K562 (cell line): ENCODE data around the gene IFI27L2. TPM values are rescaled to one million over a fixed set of nuclear protein-coding genes. Genes with fewer than 3 reads are reported as not detected.
A peak's percentile ranks its signal among the peaks of the same experiment; 100 is the strongest.

Experiments used
- BCL6 ChIP-seq: fragments of 250-450 bp; sonication (Bioruptor Pico); IDR thresholded peaks from 2 replicates; pipeline ENCODE4 v1.4.0; 2020
- BMI1 ChIP-seq: fragments of 150-350 bp; IDR thresholded peaks from 2 replicates; pipeline ENCODE4 v1.6.1; 2014; ENCODE audit warnings: low read length
- CEBPG ChIP-seq, 3 experiments: fragments of 200-800 bp in 1 of 3; sonication (Bioruptor generic) in 1 of 3; sonication (generic) in 1 of 3; formaldehyde crosslinking in 1 of 3; IDR thresholded peaks in 2 of 3; conservative IDR thresholded peaks in 1 of 3; 2 replicates each; pipeline versions ENCODE4 v1.6.1 to v1.8.0; 2016 to 2022; ENCODE audit warnings: missing compliant biosample characterization in 2 of 3, missing genetic modification characterization in 2 of 3, mild to moderate bottlenecking in 1 of 3, missing genetic modification reagents in 1 of 3
- CHD4 ChIP-seq: fragments of 200-600 bp; sonication (generic); IDR thresholded peaks from 3 replicates; pipeline ENCODE4 v1.6.1; 2012; ENCODE audit warnings: low read depth, mild to moderate bottlenecking, mixed read lengths, low read length, inconsistent platforms; ENCODE audit not compliant: insufficient read depth, insufficient replicate concordance, poor library complexity, severe bottlenecking
- CUX1 ChIP-seq: fragments of 200-800 bp; sonication (Bioruptor generic); IDR thresholded peaks from 2 replicates; pipeline ENCODE4 v1.6.1; 2016; ENCODE audit warnings: missing genetic modification characterization, missing compliant biosample characterization
- FOXK1 ChIP-seq: sonication (generic); formaldehyde crosslinking; IDR thresholded peaks from 2 replicates; pipeline ENCODE4 v1.8.0; 2022; ENCODE audit warnings: missing genetic modification reagents, mild to moderate bottlenecking, borderline replicate concordance
- FUS ChIP-seq: fragments of 200-400 bp; formaldehyde crosslinking; optimal IDR thresholded peaks from 2 replicates; pipeline ENCODE3; 2017; ENCODE audit warnings: low read depth, low read length
- HNRNPL ChIP-seq: fragments of 200-400 bp; formaldehyde crosslinking; IDR thresholded peaks from 2 replicates; pipeline ENCODE4 v1.6.1; 2017; ENCODE audit warnings: low read depth, mild to moderate bottlenecking, low read length
- MXD1 ChIP-seq: fragments of 250-450 bp; sonication (Bioruptor Pico); IDR thresholded peaks from 2 replicates; pipeline ENCODE4 v1.8.0; 2021; ENCODE audit warnings: borderline replicate concordance, mild to moderate bottlenecking, moderate library complexity; ENCODE audit not compliant: poor library complexity, severe bottlenecking
- PHTF2 ChIP-seq: fragments of 250-450 bp; sonication (Bioruptor Pico); IDR thresholded peaks from 2 replicates; pipeline ENCODE4 v1.5.0; 2021; ENCODE audit warnings: mild to moderate bottlenecking
- POLR2B ChIP-seq: fragments of 450-650 bp; IDR thresholded peaks from 2 replicates; pipeline ENCODE4 v1.6.1; 2018; ENCODE audit warnings: low read depth; ENCODE audit not compliant: partially characterized antibody
- RBM39 ChIP-seq: fragments of 200-400 bp; formaldehyde crosslinking; optimal IDR thresholded peaks from 2 replicates; pipeline ENCODE3; 2018; ENCODE audit warnings: low read depth, low read length
- SAFB ChIP-seq: fragments of 200-400 bp; formaldehyde crosslinking; IDR thresholded peaks from 2 replicates; pipeline ENCODE4 v1.6.1; 2017; ENCODE audit warnings: low read depth, low read length, borderline replicate concordance
- SRSF7 ChIP-seq: fragments of 200-400 bp; formaldehyde crosslinking; optimal IDR thresholded peaks from 2 replicates; pipeline ENCODE3; 2017; ENCODE audit warnings: mild to moderate bottlenecking, low read depth, low read length
- ZKSCAN8 ChIP-seq: fragments of 200-800 bp; sonication (Bioruptor generic); IDR thresholded peaks from 2 replicates; pipeline ENCODE4 v1.6.1; 2016; ENCODE audit warnings: missing genetic modification characterization, missing compliant biosample characterization
- ZNF12 ChIP-seq: sonication (generic); formaldehyde crosslinking; IDR thresholded peaks from 2 replicates; pipeline ENCODE4 v1.4.0; 2020; ENCODE audit warnings: mild to moderate bottlenecking, missing genetic modification reagents
- ZNF232 ChIP-seq: sonication (generic); formaldehyde crosslinking; IDR thresholded peaks from 2 replicates; pipeline ENCODE4 v1.8.0; 2022; ENCODE audit warnings: mild to moderate bottlenecking, missing genetic modification reagents
- polyA plus RNA-seq, 8 experiments: library from polyadenylated mRNA; depleted of rRNA in 4 of 8; stranded (reverse) in 5 of 8; unstranded in 3 of 8; fragments of >200 nt; fragmentation: Nextera tagmentation in 2 of 8; fragmentation: Illumina TruSeq in 1 of 8; extraction: Ambion mirVana in 2 of 8; extraction: Trizol in 1 of 8; gene quantifications; 2 replicates each; pipeline versions ENCODE4 v1.2.1 to v1.2.3, GENCODE V29; 2011 to 2014; ENCODE audit warnings: inconsistent platforms in 1 of 8, missing spikeins in 1 of 8
- total RNA-seq, 7 experiments: library from RNA; depleted of rRNA in 6 of 7; stranded (reverse); fragments of >200 nt in 6 of 7; fragmentation: Illumina TruSeq in 2 of 7; extraction: Trizol in 2 of 7; gene quantifications; 2 replicates each; pipeline versions ENCODE4 v1.2.1 to v1.2.3, GENCODE V29; 2011 to 2021; ENCODE audit warnings: low replicate concordance in 1 of 7
- TF ChIP-seq, protein P1 (sequence below): fragments of 250-450 bp; sonication (Bioruptor Pico); IDR thresholded peaks from 2 replicates; pipeline ENCODE4 v1.5.0; 2020; ENCODE audit warnings: mild to moderate bottlenecking

Gene IFI27L2
- total and polyA plus RNA-seq, 9 of the 15 experiments (the other 6 are each of a cell fraction or from before 2014, with no cell fraction given) = 1.0 to 9.3 (median 4.1) TPM

GRCh38 chr14:94080621-94081385 is 48.6 kb downstream of the IFI27L2 start, which contains the start of the genes DDX24 and IFI27L1 (continued):
- TF ChIP-seq, protein P1, sequence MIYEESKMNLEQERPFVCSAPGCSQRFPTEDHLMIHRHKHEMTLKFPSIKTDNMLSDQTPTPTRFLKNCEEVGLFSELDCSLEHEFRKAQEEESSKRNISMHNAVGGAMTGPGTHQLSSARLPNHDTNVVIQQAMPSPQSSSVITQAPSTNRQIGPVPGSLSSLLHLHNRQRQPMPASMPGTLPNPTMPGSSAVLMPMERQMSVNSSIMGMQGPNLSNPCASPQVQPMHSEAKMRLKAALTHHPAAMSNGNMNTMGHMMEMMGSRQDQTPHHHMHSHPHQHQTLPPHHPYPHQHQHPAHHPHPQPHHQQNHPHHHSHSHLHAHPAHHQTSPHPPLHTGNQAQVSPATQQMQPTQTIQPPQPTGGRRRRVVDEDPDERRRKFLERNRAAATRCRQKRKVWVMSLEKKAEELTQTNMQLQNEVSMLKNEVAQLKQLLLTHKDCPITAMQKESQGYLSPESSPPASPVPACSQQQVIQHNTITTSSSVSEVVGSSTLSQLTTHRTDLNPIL (CRISPR knock-in tag) = no peak
- TF ChIP-seq ZKSCAN8 (CRISPR knock-in tag) (no peak), FOXK1 (no peak), CEBPG (CRISPR knock-in tag; IDR thresholded peaks at IDR 0.05) (no peak), CEBPG (tag; conservative IDR thresholded peaks at IDR 0.05 in 1 of 2, IDR thresholded peaks at IDR 0.05 in 1 of 2) (no peak), PHTF2 (CRISPR knock-in tag) (no peak), BCL6 (no peak), MXD1 (CRISPR knock-in tag) (no peak), CHD4 (no peak), RBM39 (no peak), SRSF7 (no peak), HNRNPL (no peak), BMI1 (no peak), CUX1 (CRISPR knock-in tag) (no peak), FUS (no peak), POLR2B (peak; percentile 71), ZNF12 (CRISPR knock-in tag) (no peak), SAFB (no peak), ZNF232 (CRISPR knock-in tag) (no peak)
